MM.1S (cell line): Measurements from ENCODE around the gene TES.
"Not testable (repeated sequence)": the region's sequence is repeated elsewhere in the genome, so short reads cannot be mapped to it uniquely, and the experiment has no call there.

ENCODE experiments used
- DNase-seq: peaks from one replicate; pipeline ENCODE4 v3.0.0-alpha.2; 2015
- H2AFZ ChIP-seq: fragments of 300-600 bp; sonication (generic); 2 replicates; pipeline ENCODE4 v1.6.0; 2016; ENCODE audit warnings: antibody characterized with exemption, low read length
- H3F3A ChIP-seq: fragments of 300-600 bp; sonication (generic); 2 replicates; pipeline ENCODE4 v1.6.1; 2016; ENCODE audit warnings: mild to moderate bottlenecking, antibody characterized with exemption, low read length, moderate library complexity, mixed read lengths; ENCODE audit not compliant: insufficient read depth
- H3K27ac ChIP-seq: fragments of 300-600 bp; sonication (generic); 2 replicates; pipeline ENCODE4 v1.5.1; 2016; ENCODE audit warnings: mild to moderate bottlenecking, low read length
- H3K27me3 ChIP-seq: fragments of 300-600 bp; sonication (generic); replicated peaks from 2 replicates; pipeline ENCODE4 v1.6.0; 2016; ENCODE audit warnings: low read length; ENCODE audit not compliant: insufficient read depth
- H3K36me3 ChIP-seq: fragments of 300-600 bp; sonication (generic); replicated peaks from 2 replicates; pipeline ENCODE4 v1.6.1; 2016; ENCODE audit warnings: mild to moderate bottlenecking, low read length, mixed read lengths; ENCODE audit not compliant: insufficient read depth
- H3K4me1 ChIP-seq: fragments of 300-600 bp; sonication (generic); 2 replicates; pipeline ENCODE4 v1.6.1; 2016; ENCODE audit warnings: low read length, mixed read lengths
- H3K4me2 ChIP-seq: fragments of 300-600 bp; sonication (generic); 2 replicates; pipeline ENCODE4 v1.6.0; 2016; ENCODE audit warnings: low read depth, low read length
- H3K4me3 ChIP-seq: fragments of 300-600 bp; sonication (generic); 2 replicates; pipeline ENCODE4 v1.5.1; 2016; ENCODE audit warnings: low read length, mixed read lengths
- H3K79me2 ChIP-seq: fragments of 300-600 bp; sonication (generic); 2 replicates; pipeline ENCODE4 v1.6.1; 2016; ENCODE audit warnings: mixed run types, low read length, mixed read lengths
- H3K9ac ChIP-seq: fragments of 300-600 bp; sonication (generic); 2 replicates; pipeline ENCODE4 v1.6.1; 2016; ENCODE audit warnings: low read length, mixed read lengths
- H3K9me2 ChIP-seq: fragments of 300-600 bp; sonication (generic); replicated peaks from 2 replicates; pipeline ENCODE4 v1.6.1; 2016; ENCODE audit warnings: mild to moderate bottlenecking, low read length, mixed read lengths; ENCODE audit not compliant: insufficient read depth
- H3K9me3 ChIP-seq: fragments of 300-600 bp; sonication (generic); replicated peaks from 2 replicates; pipeline ENCODE4 v1.6.1; 2016; ENCODE audit warnings: mild to moderate bottlenecking, low read length, mixed read lengths; ENCODE audit not compliant: insufficient read depth
- H4K20me1 ChIP-seq: fragments of 300-600 bp; sonication (generic); 2 replicates; pipeline ENCODE4 v1.6.1; 2016; ENCODE audit warnings: mild to moderate bottlenecking, low read length, moderate library complexity, mixed read lengths; ENCODE audit not compliant: insufficient read depth
- CTCF ChIP-seq: fragments of 300-600 bp; sonication (generic); IDR thresholded peaks from 2 replicates; pipeline ENCODE4 v1.5.1; 2016; ENCODE audit warnings: antibody characterized with exemption, low read length, mixed read lengths
- EZH2 ChIP-seq: fragments of 300-600 bp; sonication (generic); optimal IDR thresholded peaks from 2 replicates; pipeline ENCODE3; 2017; ENCODE audit warnings: low read depth, mild to moderate bottlenecking, antibody characterized with exemption, low read length, mixed read lengths
- EZH2phosphoT487 ChIP-seq: fragments of 300-600 bp; sonication (generic); IDR thresholded peaks from 2 replicates; pipeline ENCODE4 v1.6.1; 2018; ENCODE audit warnings: antibody characterized with exemption, low read length

The TES gene

GRCh38 chr7:116242178-116242577 is 31.8 kb downstream of the TES start:
- H3K27me3 ChIP-seq = no peaks in the 10 kb centered on the region
- H3K9me2 ChIP-seq = no peaks in the 10 kb centered on the region
- peaks cover 8% of the 10 kb centered on the region; the same call in 1 of the 2 replicates for H3K36me3 ChIP-seq
- no peak overlapping the region for H2AFZ ChIP-seq
- no peak overlapping the region for H3K9ac ChIP-seq
- TF ChIP-seq CTCF (no peak), EZH2 (no peak), EZH2phosphoT487 (no peak)
- no peak overlapping the region for H3K4me2 ChIP-seq
- H3K4me3 ChIP-seq = no peak overlapping the region
- DNase-seq = no peak
- no peaks in the 10 kb centered on the region for H3K4me1 ChIP-seq
- no peaks in the 10 kb centered on the region for H3K9me3 ChIP-seq
- H3K27ac ChIP-seq = no peak overlapping the region
- H3F3A ChIP-seq = no peaks in the 10 kb centered on the region
- 0 out of 2 replicates have a peak, but pooled peaks cover 4% of the 10 kb centered on the region for H4K20me1 ChIP-seq
- peaks cover 66% of the 10 kb centered on the region for H3K79me2 ChIP-seq

- H3K36me3 ChIP-seq = peaks cover 8% of the 10 kb centered on the region; the same call in 1 of the 2 replicates
- no peaks in the 10 kb centered on the region for H3K9me2 ChIP-seq
- no peak for DNase-seq
- no peaks in the 10 kb centered on the region for H3K27me3 ChIP-seq
- H3K79me2 ChIP-seq = peaks cover 60% of the 10 kb centered on the region
- TF ChIP-seq EZH2 (no peak), EZH2phosphoT487 (no peak)
- H3K27ac ChIP-seq = no peak overlapping the region
- H3K9me3 ChIP-seq = no peaks in the 10 kb centered on the region
- H3K9ac ChIP-seq = no peak overlapping the region
- no peak overlapping the region for H3K4me2 ChIP-seq
- H3K4me1 ChIP-seq = no peaks in the 10 kb centered on the region
- H3K4me3 ChIP-seq = no peak overlapping the region
- H2AFZ ChIP-seq = no peak overlapping the region
- H3F3A ChIP-seq = no peaks in the 10 kb centered on the region
- 0 out of 2 replicates have a peak, but pooled peaks cover 4% of the 10 kb centered on the region for H4K20me1 ChIP-seq
Measured at GRCh38 chr7:116242759-116243158, 32.4 kb downstream of the TES start.

GRCh38 chr7:116244803-116245202 is 34.5 kb downstream of the TES start:
- H3K36me3 ChIP-seq, H4K20me1 ChIP-seq, H3K4me3 ChIP-seq, H2AFZ ChIP-seq, H3K4me1 ChIP-seq, H3K9me2 ChIP-seq, H3K9me3 ChIP-seq, H3F3A ChIP-seq, H3K27ac ChIP-seq, DNase-seq, H3K4me2 ChIP-seq, H3K27me3 ChIP-seq, H3K9ac ChIP-seq: not testable (repeated sequence)
- peaks cover 60% of the 10 kb centered on the region for H3K79me2 ChIP-seq

GRCh38 chr7:116246357-116246756 is 36.0 kb downstream of the TES start:
- Histone ChIP-seq H3K4me1 (no peaks in the 10 kb centered on the region), H3K9ac (no peak overlapping the region), H3K27ac (no peak overlapping the region), H2AFZ (no peak overlapping the region), H3K36me3 (peaks cover 11% of the 10 kb centered on the region; the same call in 1 of the 2 replicates), H3K79me2 (peaks cover 62% of the 10 kb centered on the region), H3K27me3 (no peaks in the 10 kb centered on the region), H3K4me3 (no peak overlapping the region), H3K9me3 (no peaks in the 10 kb centered on the region), H3K9me2 (no peaks in the 10 kb centered on the region), H3F3A (no peaks in the 10 kb centered on the region), H4K20me1 (no peaks in the 10 kb centered on the region), H3K4me2 (no peak overlapping the region)
- TF ChIP-seq EZH2 = no peak
- no peak for TF ChIP-seq CTCF
- TF ChIP-seq EZH2phosphoT487 = no peak
- no peak for DNase-seq
